ENCODE data around the gene COL28A1.
A peak's percentile ranks its signal among the peaks of the same experiment; 100 is the strongest.

The COL28A1 gene

GRCh38 chr7:7557252-7557651, 21.6 kb upstream of the COL28A1 start:
- DNase-seq, result no peak

GRCh38 chr7:7556852-7557251, 21.2 kb upstream of the COL28A1 start:
- DNase-seq, result no peak

GRCh38 chr7:7554649-7555575, 19.2 kb upstream of the COL28A1 start:
- DNase-seq, result no peak

GRCh38 chr7:7554021-7554432, 18.4 kb upstream of the COL28A1 start:
- peak; percentile 86 for DNase-seq

GRCh38 chr7:7553386-7553785, 17.7 kb upstream of the COL28A1 start:
- no peak for DNase-seq

- DNase-seq, result no peak
Measured at GRCh38 chr7:7552199-7552598, 16.5 kb upstream of the COL28A1 start.

- DNase-seq, result no peak
Measured at GRCh38 chr7:7550663-7551062, 15.0 kb upstream of the COL28A1 start.

GRCh38 chr7:7548407-7548806, 12.7 kb upstream of the COL28A1 start:
- no peak for DNase-seq

GRCh38 chr7:7542251-7542835, 6.7 kb upstream of the COL28A1 start:
- DNase-seq, result no peak

GRCh38 chr7:7539711-7540110, 4.0 kb upstream of the COL28A1 start:
- DNase-seq, result no peak

- no peak for DNase-seq
Measured at GRCh38 chr7:7539152-7539551, 3.5 kb upstream of the COL28A1 start.

GRCh38 chr7:7537711-7538110, 2.0 kb upstream of the COL28A1 start:
- DNase-seq, result no peak

- DNase-seq, result no peak
Measured at GRCh38 chr7:7536396-7537019, 835 bp upstream of the COL28A1 start.

GRCh38 chr7:7533831-7534430, 1.7 kb downstream of the COL28A1 start:
- no peak for DNase-seq

GRCh38 chr7:7529328-7529727, 6.3 kb downstream of the COL28A1 start:
- no peak for DNase-seq

- no peak for DNase-seq
Measured at GRCh38 chr7:7527047-7527446, 8.6 kb downstream of the COL28A1 start.

- DNase-seq, result no peak
Measured at GRCh38 chr7:7526006-7526405, 9.7 kb downstream of the COL28A1 start.

- DNase-seq, result no peak
Measured at GRCh38 chr7:7524121-7524520, 11.6 kb downstream of the COL28A1 start.

- no peak for DNase-seq
Measured at GRCh38 chr7:7522421-7522820, 13.3 kb downstream of the COL28A1 start.

GRCh38 chr7:7521259-7521658, 14.4 kb downstream of the COL28A1 start:
- no peak for DNase-seq

GRCh38 chr7:7519528-7519927, 16.1 kb downstream of the COL28A1 start:
- DNase-seq, result no peak

GRCh38 chr7:7519056-7519455, 16.6 kb downstream of the COL28A1 start:
- DNase-seq, result no peak

GRCh38 chr7:7517754-7518153, 17.9 kb downstream of the COL28A1 start:
- DNase-seq, result peak; percentile 54

GRCh38 chr7:7516662-7517061, 19.0 kb downstream of the COL28A1 start:
- DNase-seq, result no peak

All from islet precursor cell (in vitro differentiated cells).